PC-9 (cell line): Measurements from ENCODE around the gene ZBTB8B.

ENCODE experiments used
- CTCF ChIP-seq: fragments of 200-600 bp; sonication (generic); conservative IDR thresholded peaks from 2 replicates; pipeline ENCODE4 v1.6.1; 2017; ENCODE audit warnings: mixed run types, antibody characterized with exemption, mild to moderate bottlenecking, moderate library complexity
- EZH2 ChIP-seq: fragments of 200-600 bp; sonication (generic); IDR thresholded peaks from 2 replicates; pipeline ENCODE4 v1.8.0; 2017; ENCODE audit warnings: antibody characterized with exemption, low read depth

- TF ChIP-seq CTCF (no peak), EZH2 (no peak)
These were observed 26.7 kb upstream of the ZBTB8B start for GRCh38 chr1:32438136-32438535.
